Measurements from ENCODE around the gene MBLAC1.

DNA sequence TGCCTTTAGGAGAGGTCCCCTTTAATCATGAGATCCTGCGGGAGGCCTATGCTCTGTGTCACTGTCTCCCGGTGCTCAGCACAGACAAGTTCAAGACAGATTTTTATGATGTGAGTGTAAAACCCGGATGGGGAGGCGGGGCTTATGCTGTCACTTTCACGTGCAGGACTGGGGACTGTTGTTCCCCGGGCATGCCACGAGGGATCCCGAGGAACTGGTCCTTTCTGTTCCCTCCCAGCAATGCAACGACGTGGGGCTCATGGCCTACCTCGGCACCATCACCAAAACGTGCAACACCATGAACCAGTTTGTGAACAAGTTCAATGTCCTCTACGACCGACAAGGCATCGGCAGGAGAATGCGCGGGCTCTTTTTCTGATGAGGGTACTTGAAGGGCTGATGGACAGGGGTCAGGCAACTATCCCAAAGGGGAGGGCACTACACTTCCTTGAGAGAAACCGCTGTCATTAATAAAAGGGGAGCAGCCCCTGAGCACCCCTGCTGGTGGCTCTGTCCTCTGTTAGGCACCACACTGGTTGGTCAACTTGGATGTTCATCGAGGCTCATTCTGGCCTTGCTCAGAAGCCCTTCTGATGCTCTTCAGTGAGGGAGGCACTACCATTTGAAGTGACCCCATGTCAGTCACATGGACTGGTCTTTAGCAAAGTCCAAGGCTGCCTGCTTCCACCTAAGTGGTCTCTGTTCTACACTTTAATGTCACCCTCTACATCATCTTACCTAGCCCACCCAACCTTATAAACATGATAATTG lies 35.2 kb upstream of the MBLAC1 start:
- TF ChIP-seq, protein P1, sequence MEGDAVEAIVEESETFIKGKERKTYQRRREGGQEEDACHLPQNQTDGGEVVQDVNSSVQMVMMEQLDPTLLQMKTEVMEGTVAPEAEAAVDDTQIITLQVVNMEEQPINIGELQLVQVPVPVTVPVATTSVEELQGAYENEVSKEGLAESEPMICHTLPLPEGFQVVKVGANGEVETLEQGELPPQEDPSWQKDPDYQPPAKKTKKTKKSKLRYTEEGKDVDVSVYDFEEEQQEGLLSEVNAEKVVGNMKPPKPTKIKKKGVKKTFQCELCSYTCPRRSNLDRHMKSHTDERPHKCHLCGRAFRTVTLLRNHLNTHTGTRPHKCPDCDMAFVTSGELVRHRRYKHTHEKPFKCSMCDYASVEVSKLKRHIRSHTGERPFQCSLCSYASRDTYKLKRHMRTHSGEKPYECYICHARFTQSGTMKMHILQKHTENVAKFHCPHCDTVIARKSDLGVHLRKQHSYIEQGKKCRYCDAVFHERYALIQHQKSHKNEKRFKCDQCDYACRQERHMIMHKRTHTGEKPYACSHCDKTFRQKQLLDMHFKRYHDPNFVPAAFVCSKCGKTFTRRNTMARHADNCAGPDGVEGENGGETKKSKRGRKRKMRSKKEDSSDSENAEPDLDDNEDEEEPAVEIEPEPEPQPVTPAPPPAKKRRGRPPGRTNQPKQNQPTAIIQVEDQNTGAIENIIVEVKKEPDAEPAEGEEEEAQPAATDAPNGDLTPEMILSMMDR (IDR thresholded peaks at IDR 0.05) = no peak
- TF ChIP-seq POLR2A (IDR thresholded peaks at IDR 0.05) = no peak
